ENCODE data around the gene PASK.

DNA sequence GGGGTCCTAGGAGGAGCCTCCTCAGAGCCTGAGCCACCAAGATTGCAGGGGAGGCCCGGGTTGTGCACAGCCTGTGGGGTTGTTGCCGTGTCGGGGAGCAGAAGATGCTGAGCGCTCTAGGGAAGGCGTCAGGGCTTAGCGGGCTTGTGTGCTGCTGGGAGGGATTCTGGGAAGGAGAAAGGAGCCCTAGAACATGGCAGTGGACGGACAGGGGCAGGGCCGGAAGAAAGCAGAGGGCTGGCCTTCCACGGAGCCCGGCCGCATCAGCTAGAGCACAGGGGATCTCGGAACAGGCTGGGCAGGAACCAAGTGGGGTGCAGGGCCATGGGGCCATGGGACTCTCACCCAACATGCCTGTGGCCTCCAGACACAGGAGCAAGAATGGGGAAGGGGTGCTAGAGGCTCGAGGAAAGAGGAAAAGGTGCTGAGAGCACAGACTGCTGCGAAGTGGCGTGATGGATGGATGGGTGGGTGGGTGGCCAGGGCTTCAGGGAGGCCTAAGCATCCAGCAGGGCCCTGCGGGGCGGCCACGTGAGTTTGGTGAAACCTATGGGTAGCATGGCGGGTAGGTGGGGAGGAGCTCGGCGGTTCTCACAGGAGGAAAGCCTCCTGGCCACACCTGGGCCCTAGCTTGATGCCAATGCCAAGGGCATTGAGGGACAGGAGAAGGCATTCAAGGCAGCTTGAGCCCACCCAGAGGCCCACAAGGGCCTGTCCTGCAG, 82.9 kb downstream of the PASK start:
- TF ChIP-seq CTCF (IDR thresholded peaks at IDR 0.05) (no peak), POLR2A (IDR thresholded peaks at IDR 0.05) (no peak)

Measured in tibial nerve (tissue), 3 donors.